EL (cell line): ENCODE results near the gene ZFR2.
A peak's percentile ranks its signal among the peaks of the same experiment; 100 is the strongest.

Source experiments
- DNase-seq: peaks from one replicate; pipeline ENCODE4 v3.0.0-alpha.2; 2016

Gene ZFR2

DNA sequence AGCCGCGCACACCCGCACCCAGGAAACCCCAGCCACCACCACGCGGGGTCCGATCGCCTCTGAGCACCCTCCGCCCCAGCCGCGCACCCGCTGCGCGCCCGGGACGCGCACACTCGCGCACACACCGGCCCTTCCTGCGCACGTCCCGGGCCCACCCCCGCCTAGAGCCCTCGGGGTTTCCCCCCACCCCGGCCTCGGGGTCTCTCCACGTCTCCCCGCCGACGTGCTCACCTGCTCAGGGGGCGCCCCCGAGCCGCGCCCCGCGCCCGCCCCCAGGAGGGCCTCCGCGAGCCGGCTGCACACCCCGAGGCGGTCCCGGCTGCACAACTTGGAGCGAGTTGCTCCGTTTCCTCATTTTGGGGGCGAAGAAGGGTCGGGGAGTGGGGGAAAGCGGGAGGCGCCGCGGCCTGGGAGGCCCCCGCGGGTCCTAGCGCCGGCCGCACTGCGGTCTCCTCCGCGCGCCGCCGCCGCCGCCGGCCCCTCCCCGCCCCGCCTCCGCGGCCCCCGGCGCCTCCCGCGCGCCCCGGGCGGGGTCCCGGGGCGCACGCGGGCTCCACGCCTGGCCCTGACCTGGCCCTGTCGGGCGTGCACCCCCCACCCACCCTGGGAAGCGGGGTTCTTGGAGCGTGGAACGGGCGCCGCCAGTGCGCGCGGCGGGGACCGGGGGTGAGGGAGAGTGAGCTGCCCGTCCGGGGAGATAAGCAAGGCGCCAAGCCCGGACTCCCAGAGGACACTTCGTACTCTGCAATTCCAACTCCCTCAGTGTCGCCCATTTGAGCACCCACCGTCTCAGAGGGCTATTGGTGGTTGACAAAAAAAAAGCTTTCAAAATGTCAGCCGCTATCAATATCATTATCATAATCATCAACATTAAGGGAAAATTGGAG lies 82.7 kb downstream of the ZFR2 start, which contains the start of gene MATK:
TSS of gene MATK (minus strand) at position 444 of the 887 bp plus-strand sequence. CDS start 1,246 bp downstream, outside the sequence.
- no peak for DNase-seq

DNA sequence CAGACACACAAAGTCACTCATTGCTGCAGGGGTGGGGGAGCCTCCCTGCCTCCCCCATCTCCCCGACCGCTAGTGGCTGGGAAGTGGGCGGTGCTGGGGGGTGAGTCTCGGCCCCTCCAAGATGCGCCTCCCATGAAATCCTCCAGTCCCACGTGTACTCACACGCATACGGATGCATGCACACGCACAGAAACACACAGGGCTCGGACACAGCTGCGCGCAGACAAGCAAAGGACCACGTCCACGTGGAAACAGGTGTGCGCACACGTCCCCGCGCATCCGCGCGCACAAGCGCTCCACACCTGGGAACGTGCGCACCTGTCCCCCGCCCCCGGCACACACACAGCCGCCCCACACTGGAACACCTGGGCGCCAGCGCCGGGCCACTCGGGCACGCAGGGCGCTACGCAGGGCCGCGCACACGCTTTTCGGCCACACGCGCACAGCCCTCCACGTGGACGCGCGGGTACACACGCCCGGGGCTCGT lies 83.3 kb downstream of the ZFR2 start:
- DNase-seq = no peak

DNA sequence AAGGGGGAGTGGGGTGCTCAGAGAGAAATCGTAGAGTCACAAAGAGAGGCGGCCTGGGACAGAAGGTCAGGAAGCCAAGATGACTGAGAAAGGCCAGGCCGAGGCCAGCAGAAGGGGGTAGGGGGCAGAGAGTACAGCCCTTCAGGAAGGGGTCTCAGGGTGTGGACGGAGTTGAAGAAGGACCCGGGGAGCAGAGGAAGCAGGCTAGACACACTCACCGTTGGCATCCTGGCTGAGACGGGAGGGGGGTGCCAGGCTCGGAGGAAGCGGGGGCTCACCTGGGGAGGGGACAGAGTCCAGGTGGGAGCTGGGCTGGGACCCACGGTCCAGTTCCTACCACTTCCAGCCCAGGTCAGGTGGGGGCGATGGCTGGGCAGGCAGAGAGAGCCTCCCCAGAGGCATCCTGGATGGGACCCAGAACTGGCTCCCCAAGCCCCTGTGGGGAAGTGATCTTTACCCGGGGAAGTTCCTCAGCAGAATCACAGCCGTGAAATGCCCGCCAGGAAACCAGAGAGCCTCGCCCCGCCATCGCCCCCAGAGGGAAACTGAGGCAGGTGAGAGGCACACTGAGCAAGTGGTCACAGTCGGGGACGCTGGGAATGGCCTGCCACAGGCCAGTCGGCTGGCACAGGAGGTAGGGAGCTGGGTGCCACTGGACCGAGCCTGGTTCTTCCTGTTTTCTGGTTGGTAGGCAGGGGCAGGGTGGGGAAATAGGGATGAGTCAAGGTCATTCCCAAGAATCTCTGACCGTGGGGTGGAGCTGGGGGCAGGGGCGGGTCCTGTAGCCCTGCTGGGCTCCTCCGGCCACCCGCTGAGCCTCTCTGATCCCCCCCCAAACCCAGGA lies 84.0 kb downstream of the ZFR2 start:
- peak; percentile 18 for DNase-seq

DNA sequence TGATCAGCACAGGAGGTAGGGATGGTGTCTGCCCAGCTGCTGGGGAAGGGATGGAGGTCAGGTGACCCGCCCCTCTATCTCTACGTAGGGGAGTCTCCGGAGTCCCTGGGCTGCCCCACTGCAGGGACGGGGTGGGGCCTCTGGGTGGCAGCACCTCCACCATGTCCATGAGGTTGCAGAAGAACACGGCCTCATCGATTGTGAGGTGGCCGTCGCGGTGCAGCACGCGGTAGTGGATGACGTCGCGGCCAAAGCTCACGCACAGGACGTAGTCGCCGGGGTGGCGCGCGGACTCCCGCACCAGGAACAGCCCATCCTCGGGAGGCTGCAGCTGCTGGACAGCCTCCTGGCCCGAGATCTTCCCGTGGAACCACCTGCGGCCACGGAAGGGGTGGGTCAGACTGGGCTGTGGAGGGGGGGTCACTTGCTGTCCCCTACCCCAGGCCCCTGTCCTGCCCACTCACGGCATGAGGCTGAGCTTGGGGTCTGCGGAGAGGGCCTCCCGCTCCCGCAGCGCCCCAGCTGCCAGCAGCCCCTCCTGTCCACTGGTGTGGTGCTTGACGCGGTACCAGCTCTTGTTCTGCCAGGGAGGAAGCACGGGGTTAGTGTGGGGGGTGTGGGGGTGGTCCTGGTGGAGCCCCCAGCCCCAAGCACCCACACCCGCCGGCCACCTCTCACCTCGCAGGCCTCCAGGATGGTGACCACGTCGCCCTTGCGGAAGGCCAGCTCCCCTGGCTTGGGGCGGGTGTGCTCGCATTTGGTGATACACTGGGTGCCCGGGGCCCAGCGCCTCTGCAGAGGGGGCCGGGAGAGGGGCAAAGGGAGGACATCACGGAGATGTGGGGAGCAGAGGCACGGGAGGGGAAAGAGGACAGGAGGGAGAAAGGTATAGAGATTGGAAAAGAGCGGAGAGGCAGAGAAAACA lies 84.9 kb downstream of the ZFR2 start:
- no peak for DNase-seq

DNA sequence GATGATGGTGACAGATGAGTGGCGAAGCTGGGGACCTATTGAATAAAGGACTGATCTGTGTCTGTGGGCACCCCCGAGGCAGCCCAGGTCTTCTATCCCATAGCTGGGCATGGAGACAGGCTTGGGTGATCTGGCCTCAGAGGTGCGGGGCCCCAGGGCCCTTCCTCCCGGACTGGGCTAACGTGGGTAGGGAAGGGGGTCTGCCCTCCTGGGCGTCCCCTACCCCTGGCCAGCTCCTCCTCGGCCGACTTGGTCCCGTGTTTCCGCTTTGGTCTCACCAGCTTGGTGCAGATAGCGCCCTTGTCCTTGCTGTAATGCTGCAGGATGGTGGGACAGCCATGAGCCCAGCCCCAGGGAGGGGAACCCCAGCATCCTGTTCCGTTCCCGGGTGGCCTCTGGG lies 85.9 kb downstream of the ZFR2 start:
- DNase-seq = no peak

DNA sequence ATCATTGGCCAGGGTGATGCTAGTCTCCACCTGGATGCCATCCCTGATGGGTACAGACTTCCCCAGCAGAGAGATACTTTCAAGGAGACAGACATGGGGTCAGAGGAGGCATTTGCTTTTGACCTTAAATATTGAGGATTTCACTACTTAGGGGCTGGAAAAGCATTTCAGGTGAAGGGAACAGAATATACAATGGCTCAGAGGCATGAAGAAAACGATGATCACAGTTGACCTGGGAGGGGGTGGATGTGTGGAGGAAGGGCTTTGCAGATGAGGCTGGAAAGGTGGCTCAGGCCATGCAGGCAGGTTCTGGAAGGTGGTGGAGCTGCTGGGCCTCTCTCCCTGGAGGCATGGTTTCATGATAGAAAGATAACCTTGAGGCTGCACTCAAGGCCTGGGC lies 86.5 kb downstream of the ZFR2 start:
- no peak for DNase-seq

DNA sequence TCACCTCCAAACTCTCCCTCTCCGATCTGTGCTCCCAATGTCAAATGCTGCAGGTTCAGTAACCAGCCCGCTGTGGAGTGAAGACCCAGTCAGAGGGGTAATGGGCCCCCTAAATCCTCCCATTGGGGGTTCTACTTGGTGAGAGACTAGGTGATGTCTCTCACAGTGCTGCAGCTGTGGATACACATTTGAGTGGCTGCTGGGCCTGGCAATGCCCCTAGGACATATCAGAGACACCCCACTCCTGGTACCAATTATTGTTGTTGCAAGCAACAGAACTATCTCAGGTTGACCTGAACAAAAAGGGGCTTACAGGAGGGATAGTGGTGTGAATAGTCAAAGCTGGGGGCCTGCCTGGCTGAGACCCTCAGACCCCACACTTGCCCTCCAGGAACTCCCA lies 87.2 kb downstream of the ZFR2 start:
- no peak for DNase-seq

DNA sequence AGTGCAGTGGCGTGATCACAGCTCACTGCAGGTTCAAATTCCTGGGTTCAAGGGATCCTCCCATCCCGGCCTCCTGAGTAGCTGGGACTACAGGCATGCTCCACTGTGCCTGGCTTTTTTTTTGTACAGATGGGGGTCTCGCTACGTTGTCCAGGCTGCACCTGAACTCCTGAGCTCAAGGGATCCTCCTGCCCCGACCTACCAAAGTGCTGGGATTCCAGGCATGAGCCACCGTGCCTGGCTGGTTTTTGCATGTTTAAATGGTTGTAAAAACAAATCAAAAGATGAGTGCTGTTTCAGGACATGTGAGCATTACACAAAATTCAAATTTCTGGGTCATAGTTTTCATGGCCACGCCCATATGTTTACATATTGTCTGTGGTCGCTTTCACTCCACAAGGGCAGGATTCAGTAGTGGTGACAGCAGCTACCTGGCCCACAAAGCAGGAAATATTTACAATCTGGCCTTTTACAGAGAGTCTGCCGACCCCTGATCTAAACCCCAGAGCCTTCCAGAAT lies 88.0 kb downstream of the ZFR2 start:
- DNase-seq = no peak

DNA sequence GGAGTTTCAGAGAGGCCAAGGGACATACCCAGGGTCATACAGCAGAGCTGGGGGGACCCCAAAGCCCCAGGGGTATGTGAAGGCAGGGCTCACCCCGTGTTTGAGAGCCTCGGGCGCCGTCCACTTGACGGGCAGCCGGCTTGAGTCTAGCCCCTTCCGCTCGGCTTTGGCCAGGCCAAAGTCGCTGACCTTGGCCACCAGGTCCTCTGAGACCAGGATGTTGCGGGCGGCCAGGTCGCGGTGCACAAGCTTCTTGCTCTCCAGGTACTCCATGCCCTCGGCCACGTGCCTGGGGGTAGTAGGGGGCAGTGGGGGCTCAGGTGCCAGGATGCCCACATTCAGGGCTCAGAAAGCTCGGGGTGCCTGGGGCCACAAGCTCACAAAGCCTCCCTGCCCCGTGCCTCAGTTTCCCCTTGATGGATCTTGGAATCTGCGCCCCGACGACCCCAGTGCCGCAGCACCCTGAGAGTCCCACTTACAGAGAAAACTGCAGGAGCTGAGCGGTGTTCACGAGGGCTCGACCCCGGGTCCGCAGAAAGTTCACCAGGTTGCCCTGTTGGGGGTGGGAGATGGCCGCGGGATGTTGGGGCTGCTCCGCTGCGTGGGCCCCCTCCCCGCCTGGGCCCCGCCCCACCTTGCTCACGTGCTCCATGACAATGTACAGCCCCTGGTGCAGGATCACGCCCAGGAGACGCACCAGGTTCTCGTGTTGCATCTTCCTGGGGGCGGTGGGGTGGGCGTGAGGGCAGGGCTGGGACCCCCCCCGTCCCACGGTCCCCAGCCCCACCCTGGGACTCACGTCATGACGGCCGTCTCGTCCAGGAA lies 89.7 kb downstream of the ZFR2 start:
- no peak for DNase-seq

DNA sequence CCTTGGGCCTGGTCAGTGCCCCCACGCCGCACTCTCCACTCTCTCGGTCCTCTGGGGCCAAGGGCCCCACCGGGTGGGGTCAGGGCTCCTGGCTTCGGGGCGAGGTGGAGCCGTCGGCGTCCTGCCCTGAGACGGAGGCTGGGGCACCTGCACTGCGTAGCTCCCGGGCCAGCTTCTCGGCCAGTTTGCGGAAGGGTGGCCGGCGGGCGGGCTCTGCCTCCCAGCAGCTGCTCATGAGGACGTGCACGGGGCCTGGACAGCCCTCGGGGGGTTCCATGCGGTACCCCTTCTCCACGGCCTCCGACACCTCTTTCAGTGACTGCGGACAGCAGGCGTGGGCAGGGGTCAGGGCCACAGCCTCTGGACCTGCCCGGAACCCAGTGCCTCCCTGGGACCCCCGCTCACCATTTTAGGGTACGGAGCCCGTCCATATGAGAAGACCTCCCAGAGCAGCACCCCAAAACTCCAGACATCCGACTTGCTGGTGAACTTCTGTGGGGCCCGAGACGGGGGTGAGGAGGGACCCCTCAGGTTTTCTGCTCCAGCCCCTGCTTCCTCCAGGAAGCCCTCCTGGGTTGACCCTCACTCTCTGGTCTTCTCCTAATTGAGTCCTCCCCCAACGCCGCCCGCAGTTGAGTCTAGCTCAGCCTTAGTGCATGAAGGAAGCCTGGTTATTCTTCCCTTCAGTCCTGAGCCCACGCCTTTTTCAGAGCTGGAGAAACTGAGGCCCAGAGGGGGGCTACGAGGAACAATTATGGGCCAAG lies 90.6 kb downstream of the ZFR2 start:
- DNase-seq = no peak

DNA sequence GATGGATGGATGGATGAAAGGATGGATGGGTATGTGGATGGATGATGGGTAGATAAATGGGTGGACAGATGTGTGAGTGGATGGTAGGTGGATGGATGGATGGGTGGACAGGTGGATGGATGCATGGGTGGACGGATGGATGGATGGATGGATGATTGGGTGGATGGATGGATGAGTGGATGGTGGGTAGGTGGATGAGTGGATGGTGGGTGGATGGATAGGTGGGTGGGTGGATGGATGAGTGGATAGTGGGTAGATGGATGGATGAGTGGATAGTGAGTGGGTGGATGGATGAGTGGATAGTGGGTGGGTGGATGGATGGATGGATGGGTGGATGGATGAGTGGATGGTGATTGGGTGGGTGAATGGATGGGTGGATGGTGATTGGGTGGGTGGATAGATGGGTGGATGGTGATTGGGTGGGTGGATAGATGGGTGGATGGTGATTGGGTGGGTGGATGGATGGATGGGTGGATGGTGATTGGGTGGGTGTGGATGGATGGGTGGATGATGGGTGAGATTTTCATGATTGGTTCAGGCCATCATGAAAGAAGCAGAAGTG lies 92.3 kb downstream of the ZFR2 start:
- no peak for DNase-seq

DNA sequence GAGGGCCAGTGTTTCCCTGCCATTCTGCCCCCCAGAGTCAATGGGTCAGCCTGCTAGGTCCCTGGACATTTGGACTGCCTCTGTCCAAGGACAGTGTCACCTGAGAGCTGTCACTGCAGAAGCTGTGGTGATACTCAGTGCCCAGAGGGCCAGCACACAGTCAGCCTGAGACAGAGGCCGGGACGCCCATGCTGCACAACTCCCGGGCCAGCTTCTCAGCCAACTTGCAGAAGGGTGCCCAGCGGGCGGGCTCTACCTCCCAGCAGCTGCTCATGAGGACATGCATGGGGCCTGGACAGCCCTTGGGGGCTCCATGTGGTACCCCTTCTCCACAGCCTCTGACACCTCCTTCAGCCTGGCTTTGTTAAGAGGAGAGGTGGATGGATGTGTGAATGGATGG lies 93.0 kb downstream of the ZFR2 start:
- DNase-seq = no peak

DNA sequence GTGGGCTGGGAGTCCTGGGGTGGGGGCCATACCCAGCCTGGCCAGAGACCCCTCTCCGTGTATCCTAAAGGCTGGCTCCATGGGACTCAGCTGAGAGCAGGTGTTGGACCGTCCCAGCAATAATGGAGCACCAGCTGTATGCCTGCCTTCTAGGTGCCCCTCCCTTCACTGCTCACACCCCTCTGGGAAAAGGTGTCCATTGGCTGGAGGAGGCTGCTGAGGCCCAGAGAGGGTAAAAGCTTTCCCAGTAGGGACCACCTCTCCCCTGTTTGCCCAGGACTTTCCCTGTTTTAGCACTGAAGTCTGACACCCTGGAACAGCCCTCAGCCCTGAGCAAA lies 93.5 kb downstream of the ZFR2 start:
- DNase-seq = no peak

DNA sequence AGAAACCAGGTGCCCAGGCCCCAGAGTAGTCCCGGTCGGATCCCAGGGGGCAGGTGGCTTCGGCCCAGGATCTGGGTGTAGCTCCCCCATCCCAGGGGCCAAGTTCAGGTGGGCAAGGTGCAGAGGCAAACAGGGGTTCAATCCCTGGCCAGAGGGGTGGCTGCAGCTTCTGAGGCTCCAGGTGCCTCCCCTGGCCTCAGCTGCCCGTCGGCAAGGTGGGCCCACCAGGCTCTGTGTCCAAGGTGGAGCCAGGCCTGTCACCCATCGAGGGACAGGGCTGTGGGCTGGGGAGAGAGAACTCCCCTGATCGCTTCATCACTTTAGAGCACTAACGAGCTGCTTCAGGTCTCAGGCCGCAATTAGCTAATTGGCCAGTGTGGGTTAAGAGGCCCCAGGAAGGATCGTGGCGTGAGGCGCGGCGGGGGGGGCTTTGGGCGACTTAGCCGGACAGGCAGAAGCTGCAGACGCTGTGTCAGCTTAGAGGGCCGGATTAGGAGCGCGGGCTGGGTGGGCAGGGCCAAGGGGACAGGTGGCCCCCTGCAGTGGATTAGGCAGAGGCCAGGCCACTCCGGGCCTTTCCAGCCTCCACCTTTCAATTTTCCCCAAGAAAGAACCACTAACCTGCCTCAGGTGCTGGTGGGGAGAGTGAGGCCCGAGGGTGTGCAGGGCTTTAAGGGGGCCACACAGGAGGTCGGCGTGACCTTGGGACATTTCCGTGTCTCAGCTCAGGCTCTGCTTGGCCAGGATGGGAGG lies 94.0 kb downstream of the ZFR2 start:
- no peak for DNase-seq

DNA sequence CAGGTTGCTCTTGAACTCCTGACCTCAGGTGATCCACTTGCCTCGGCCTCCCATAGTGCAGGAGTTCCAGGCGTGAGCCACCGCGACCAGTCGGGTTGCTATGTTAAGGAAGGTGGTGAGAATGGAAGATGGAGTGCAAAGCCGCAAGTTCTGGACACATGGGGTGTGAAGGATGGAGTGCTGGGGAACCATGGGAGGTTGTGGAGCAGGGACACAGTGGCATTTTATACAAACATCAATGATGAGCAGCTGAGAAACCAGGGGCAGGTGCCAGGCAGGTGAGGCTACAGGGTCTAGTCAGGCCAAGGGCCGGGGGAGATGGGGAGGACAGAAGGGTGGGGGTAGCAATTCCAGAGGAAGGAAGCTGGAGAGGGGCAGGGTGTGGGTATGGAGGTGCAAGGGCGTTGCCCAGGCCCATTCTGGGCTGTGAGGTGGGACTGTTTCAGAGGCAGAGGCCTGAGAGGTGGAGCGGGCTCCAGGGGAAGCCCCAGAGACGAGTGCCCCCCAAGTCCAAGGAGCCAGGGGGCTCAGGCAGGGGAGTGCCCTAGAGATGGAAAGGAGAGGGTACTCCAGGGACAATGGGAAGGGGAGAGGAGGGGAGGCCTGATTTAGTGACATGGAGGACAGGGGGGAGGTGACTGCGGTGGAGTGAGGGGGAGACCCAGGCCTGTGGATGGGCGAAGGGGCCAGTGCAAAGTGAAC lies 94.9 kb downstream of the ZFR2 start:
- no peak for DNase-seq

DNA sequence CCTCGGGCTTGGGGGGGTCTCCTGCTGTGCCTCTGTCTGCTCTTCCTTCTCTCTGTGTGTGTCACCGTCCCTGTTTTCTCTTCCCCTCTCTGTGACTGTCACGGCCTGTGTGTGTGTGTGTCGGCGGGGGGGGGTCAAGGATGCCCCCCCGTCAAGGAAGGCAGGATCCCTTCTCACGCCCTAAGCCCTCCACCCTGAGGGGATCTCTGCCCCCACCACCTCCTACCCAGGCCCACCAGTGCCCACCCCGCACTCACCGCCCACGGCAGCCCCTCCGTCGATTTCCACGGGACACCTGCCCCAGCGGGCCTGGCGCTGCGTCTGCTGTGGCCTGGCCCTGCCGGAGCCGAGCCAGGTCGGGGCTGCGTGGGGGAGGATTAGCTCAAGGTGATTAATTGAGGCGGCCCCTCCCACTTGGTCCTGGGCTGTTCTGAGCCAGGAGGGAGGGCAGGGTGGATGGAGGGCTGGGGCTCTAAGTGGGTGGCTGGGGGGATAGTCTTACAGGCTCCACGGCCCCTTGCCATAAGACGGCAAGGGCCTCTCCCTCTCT lies 96.9 kb downstream of the ZFR2 start, which contains the start of gene RAX2:
TSS of gene RAX2 (minus strand) at position 323 of the 550 bp plus-strand sequence. CDS start 486 bp downstream, outside the sequence.
- no peak for DNase-seq

DNA sequence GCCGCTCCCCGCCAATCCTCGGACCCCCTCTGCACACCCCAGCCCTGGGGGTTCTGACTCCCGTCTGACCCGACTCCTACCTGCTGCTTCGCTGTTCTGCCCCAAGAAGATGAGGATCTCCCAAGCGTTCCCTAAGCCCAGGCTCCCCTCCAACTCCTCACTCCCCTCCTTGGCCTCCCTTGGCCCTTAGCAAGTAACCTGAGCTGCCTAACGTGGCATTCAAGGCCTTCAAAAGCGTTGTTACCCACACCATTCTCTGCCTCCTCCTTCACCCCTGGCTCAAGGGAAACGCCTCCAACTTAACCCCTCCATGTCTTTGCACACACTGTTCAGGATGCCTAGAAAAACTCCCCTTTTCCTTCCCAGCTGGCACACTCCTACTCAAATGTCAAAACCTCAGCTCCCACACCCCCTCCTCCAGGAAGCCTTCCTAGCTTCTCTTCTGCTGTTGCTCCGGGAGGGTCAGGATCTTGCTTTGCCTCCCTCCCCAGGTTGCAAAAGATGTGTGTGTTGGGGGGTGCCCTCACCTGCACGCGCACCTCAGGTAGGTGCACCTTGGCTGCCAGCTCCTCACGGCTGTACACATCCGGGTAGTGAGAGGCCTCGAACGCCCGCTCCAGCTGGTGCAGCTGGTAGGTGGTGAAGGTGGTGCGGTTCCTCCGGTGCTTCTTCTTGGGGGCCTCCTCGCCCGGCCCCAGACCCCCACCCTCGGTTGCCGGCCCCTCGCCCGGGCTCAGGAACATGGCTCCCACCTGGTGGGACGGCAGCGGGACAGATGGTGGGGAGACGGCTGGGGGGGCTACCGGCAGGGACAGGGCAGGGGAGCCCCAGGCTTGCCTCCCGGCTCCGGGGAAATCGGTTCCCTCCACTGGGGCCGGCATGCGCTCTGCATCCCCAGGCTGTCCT lies 97.6 kb downstream of the ZFR2 start:
- DNase-seq = no peak
